ENCODE measurements around the gene GLT1D1. TPM values are rescaled to one million over a fixed set of nuclear protein-coding genes. Genes with fewer than 3 reads are reported as not detected.

GLT1D1 gene
- total RNA-seq, 1 donor from 2014 or later: 1.0 TPM

GRCh38 chr12:128956755-128957154 lies 103.5 kb downstream of the GLT1D1 start:
- intact Hi-C loops (cut with micrococcal nuclease): no loop called here

- intact Hi-C loops (cut with micrococcal nuclease): no loop called here
Measured at GRCh38 chr12:128959901-128960300, 106.6 kb downstream of the GLT1D1 start.

- intact Hi-C loops (cut with micrococcal nuclease): no loop called here
Measured at GRCh38 chr12:128961308-128961902, 108.1 kb downstream of the GLT1D1 start.

- intact Hi-C loops (cut with micrococcal nuclease): no loop called here
Measured at GRCh38 chr12:128961957-128962356, 108.7 kb downstream of the GLT1D1 start.

GRCh38 chr12:128966203-128966810 lies 113.0 kb downstream of the GLT1D1 start:
- intact Hi-C loops (cut with micrococcal nuclease): no loop called here

- intact Hi-C loops (cut with micrococcal nuclease): loop anchor here (1.0 kb wide), 1 partner anchor 943 kb away; no protein-coding TSS in a partner anchor
Measured at GRCh38 chr12:128968668-128969067, 115.4 kb downstream of the GLT1D1 start.

- intact Hi-C loops (cut with micrococcal nuclease): loop anchor here (1.0 kb wide), 1 partner anchor 942 kb away; no protein-coding TSS in a partner anchor
Measured at GRCh38 chr12:128969480-128970055, 116.3 kb downstream of the GLT1D1 start.

GRCh38 chr12:128970110-128970509 lies 116.8 kb downstream of the GLT1D1 start:
- intact Hi-C loops (cut with micrococcal nuclease): no loop called here

GRCh38 chr12:128970941-128971340 lies 117.7 kb downstream of the GLT1D1 start:
- intact Hi-C loops (cut with micrococcal nuclease): no loop called here

GRCh38 chr12:128971802-128972201 lies 118.5 kb downstream of the GLT1D1 start:
- intact Hi-C loops (cut with micrococcal nuclease): no loop called here

GRCh38 chr12:128973883-128974681 lies 120.8 kb downstream of the GLT1D1 start:
- intact Hi-C loops (cut with micrococcal nuclease): no loop called here

GRCh38 chr12:128974881-128975280 lies 121.6 kb downstream of the GLT1D1 start:
- intact Hi-C loops (cut with micrococcal nuclease): no loop called here

- intact Hi-C loops (cut with micrococcal nuclease): no loop called here
Measured at GRCh38 chr12:128976120-128976738, 123.0 kb downstream of the GLT1D1 start.

GRCh38 chr12:128977441-128977840 lies 124.2 kb downstream of the GLT1D1 start:
- intact Hi-C loops (cut with micrococcal nuclease): no loop called here

- intact Hi-C loops (cut with micrococcal nuclease): no loop called here
Measured at GRCh38 chr12:128978067-128978466, 124.8 kb downstream of the GLT1D1 start.

- intact Hi-C loops (cut with micrococcal nuclease): no loop called here
Measured at GRCh38 chr12:128980623-128981022, 127.3 kb downstream of the GLT1D1 start.

- intact Hi-C loops (cut with micrococcal nuclease): no loop called here
Measured at GRCh38 chr12:128981971-128982533, 128.8 kb downstream of the GLT1D1 start.

GRCh38 chr12:128982933-128983332 lies 129.7 kb downstream of the GLT1D1 start:
- intact Hi-C loops (cut with micrococcal nuclease): no loop called here

GRCh38 chr12:128983371-128983770 lies 130.1 kb downstream of the GLT1D1 start:
- intact Hi-C loops (cut with micrococcal nuclease): no loop called here

- intact Hi-C loops (cut with micrococcal nuclease): no loop called here
Measured at GRCh38 chr12:128986957-128987356, 133.7 kb downstream of the GLT1D1 start.

GRCh38 chr12:128989287-128989686 lies 136.0 kb downstream of the GLT1D1 start:
- intact Hi-C loops (cut with micrococcal nuclease): no loop called here
